K562 (cell line): Measurements from ENCODE around the gene ICA1.

Source experiments
- CBFA2T3 ChIP-seq: fragments of 450-650 bp; IDR thresholded peaks from 2 replicates; pipeline ENCODE4 v1.6.1; 2017
- CEBPZ ChIP-seq: fragments of 150-350 bp; IDR thresholded peaks from 2 replicates; pipeline ENCODE4 v1.6.1; 2014; ENCODE audit warnings: low read depth, mild to moderate bottlenecking, low read length, borderline replicate concordance
- CTCF ChIP-seq, 3 experiments: IDR thresholded peaks in 2 of 3; conservative IDR thresholded peaks in 1 of 3; 2 replicates each; pipeline ENCODE4 v1.5.1; 2011 to 2012; ENCODE audit warnings: low read length in 3 of 3, mild to moderate bottlenecking in 3 of 3, control low read depth in 2 of 3, improper control_type of control experiment in 1 of 3, inconsistent platforms in 1 of 3, low read depth in 1 of 3, mixed read lengths in 1 of 3, moderate library complexity in 1 of 3; ENCODE audit not compliant: insufficient read depth in 2 of 3
- EP300 ChIP-seq: IDR thresholded peaks from 2 replicates; pipeline ENCODE4 v1.6.1; 2012; ENCODE audit warnings: low read length, improper control_type of control experiment
- LEF1 ChIP-seq: fragments of 450-650 bp; IDR thresholded peaks from 2 replicates; pipeline ENCODE4 v1.6.1; 2016; ENCODE audit warnings: mild to moderate bottlenecking
- MCM7 ChIP-seq, 2 experiments: fragments of 450-650 bp; IDR thresholded peaks; 2 replicates each; pipeline ENCODE4 v1.6.1; 2016 to 2018
- NCOR1 ChIP-seq: fragments of 450-650 bp; IDR thresholded peaks from 2 replicates; pipeline ENCODE4 v1.6.1; 2016; ENCODE audit warnings: mild to moderate bottlenecking, moderate library complexity
- POLR2A ChIP-seq: fragments of 450-650 bp; conservative IDR thresholded peaks from 2 replicates; pipeline ENCODE4 v1.6.1; 2016
- SMC3 ChIP-seq: conservative IDR thresholded peaks from 2 replicates; pipeline ENCODE4 v1.6.1; 2011; ENCODE audit warnings: low read depth, low read length, improper control_type of control experiment; ENCODE audit not compliant: insufficient read depth
- TCF7L2 ChIP-seq: fragments of 150-350 bp; IDR thresholded peaks from 2 replicates; pipeline ENCODE4 v1.6.1; 2016; ENCODE audit warnings: low read depth, mild to moderate bottlenecking, low read length, moderate library complexity
- XRCC5 ChIP-seq: fragments of 200-400 bp; formaldehyde crosslinking; IDR thresholded peaks from 2 replicates; pipeline ENCODE4 v1.6.1; 2017; ENCODE audit warnings: low read depth, mild to moderate bottlenecking, low read length
- YY1 ChIP-seq, 3 experiments: IDR thresholded peaks; 2 replicates each; pipeline ENCODE4 v1.6.1; 2011; ENCODE audit warnings: low read length in 2 of 3, mild to moderate bottlenecking in 2 of 3, moderate library complexity in 2 of 3, borderline replicate concordance in 1 of 3, control low read depth in 1 of 3, low read depth in 1 of 3; ENCODE audit not compliant: insufficient read depth in 3 of 3, insufficient replicate concordance in 2 of 3, control insufficient read depth in 1 of 3, insufficient read length in 1 of 3; ENCODE audit errors: extremely low read depth in 1 of 3
- ZFP91 ChIP-seq: sonication (generic); formaldehyde crosslinking; IDR thresholded peaks from 2 replicates; pipeline ENCODE4 v1.8.0; 2022; ENCODE audit warnings: mild to moderate bottlenecking, missing genetic modification reagents
- ZNF311 ChIP-seq: fragments of 250-450 bp; sonication (Bioruptor Pico); IDR thresholded peaks from 2 replicates; pipeline ENCODE4 v1.4.0; 2020; ENCODE audit warnings: mild to moderate bottlenecking, moderate library complexity

- TF ChIP-seq EP300 = no peak
- TF ChIP-seq CTCF (IDR thresholded peaks at IDR 0.05 in 2 of 3, conservative IDR thresholded peaks at IDR 0.05 in 1 of 3; ENCODE audit: insufficient read depth in 2 of 3, low read depth in 1 of 3, low read length in 3 of 3) = no peak
- no peak for TF ChIP-seq ZFP91
- TF ChIP-seq CBFA2T3 = no peak
- no peak for TF ChIP-seq ZNF311
- no peak for TF ChIP-seq CEBPZ
- no peak for TF ChIP-seq LEF1
- no peak for TF ChIP-seq XRCC5
- TF ChIP-seq YY1 (IDR thresholded peaks at IDR 0.05; ENCODE audit: borderline replicate concordance in 1 of 3, control insufficient read depth in 1 of 3, extremely low read depth in 1 of 3, insufficient read depth in 3 of 3, insufficient read length in 1 of 3, insufficient replicate concordance in 2 of 3, low read depth in 1 of 3, low read length in 2 of 3) = no peak
- no peak for TF ChIP-seq SMC3
- TF ChIP-seq NCOR1 = no peak
- no peak for TF ChIP-seq POLR2A
- no peak for TF ChIP-seq TCF7L2
- no peak for TF ChIP-seq MCM7 (IDR thresholded peaks at IDR 0.05)
These were observed 29.6 kb upstream of the ICA1 start for GRCh38 chr7:8291397-8292141.
